ENCODE measurements around the gene DCN. TPM values are rescaled to one million over a fixed set of nuclear protein-coding genes. Genes with fewer than 3 reads are reported as not detected.

The DCN gene
- total and polyA plus RNA-seq, 2 donors (not counting 3 experiments of a cell fraction or from before 2014, with no cell fraction given), result 0.42 to 0.43 TPM

GRCh38 chr12:91163116-91163515 lies 19.5 kb downstream of the DCN start:
- no peaks in the 10 kb centered on the region for H3K9me1 ChIP-seq (replicated peaks; ENCODE audit: control insufficient read depth, extremely low read depth, insufficient read depth, low read length)
- no peaks in the 10 kb centered on the region for H3K9me3 ChIP-seq (replicated peaks; ENCODE audit: control insufficient read depth, insufficient read depth, low read length)
- no peak overlapping the region for H3K9ac ChIP-seq (replicated peaks; ENCODE audit: extremely low read depth, insufficient read depth, low read length)
- ChIA-PET CTCF (no interaction called here), POLR2A (no interaction called here)
- H3K4me1 ChIP-seq (ENCODE audit: control insufficient read depth, extremely low read depth, insufficient read depth, low read length), result no peaks in the 10 kb centered on the region
- intact Hi-C loops (cut with micrococcal nuclease) (no loop called here), dilution Hi-C loops (cut with MboI; ENCODE audit: extremely low pct_ligation_motif_present, low sequenced_read_pairs) (no loop called here)
- no peaks in the 10 kb centered on the region for H4K20me1 ChIP-seq (replicated peaks; ENCODE audit: control insufficient read depth, extremely low read depth, insufficient read depth, low read length)
- H3K4me3 ChIP-seq (replicated peaks in 1 of 3; ENCODE audit: insufficient read depth in 1 of 3, low read depth in 1 of 3, low read length in 3 of 3), result no peak overlapping the region
- no peaks in the 10 kb centered on the region for H3K27me3 ChIP-seq (ENCODE audit: control insufficient read depth in 2 of 2, insufficient read depth in 2 of 2, low read length in 2 of 2)
- TF ChIP-seq GATA2 (IDR thresholded peaks at IDR 0.05; ENCODE audit: insufficient read depth, insufficient read length, low read depth, low read length) (no peak), POLR2A (IDR thresholded peaks at IDR 0.05; ENCODE audit: low read depth, low read length) (no peak), JUN (IDR thresholded peaks at IDR 0.05; ENCODE audit: borderline replicate concordance, insufficient read depth, insufficient read length, low read depth) (no peak), MAX (IDR thresholded peaks at IDR 0.05; ENCODE audit: insufficient read depth, insufficient read length) (no peak)
- no TSS peak for BruUV-seq (replicated peaks)
- no peak overlapping the region for H2AFZ ChIP-seq (ENCODE audit: low read depth, low read length)
- no peaks in the 10 kb centered on the region for H3K36me3 ChIP-seq (ENCODE audit: control insufficient read depth in 2 of 2, extremely low read depth in 1 of 2, insufficient read depth in 2 of 2, low read length in 2 of 2)
- no peak overlapping the region for H3K4me2 ChIP-seq (ENCODE audit: insufficient read depth, low read length)
- FAIRE-seq (no peak), DNase-seq (ENCODE audit: low read depth, low spot score) (no peak)
- no peaks in the 10 kb centered on the region for H3K79me2 ChIP-seq (ENCODE audit: control insufficient read depth, insufficient read depth, low read length)
- H3K27ac ChIP-seq (ENCODE audit: insufficient read depth, low read depth, low read length), result no peak overlapping the region

- Histone ChIP-seq H2AFZ (ENCODE audit: low read depth, low read length) (no peak overlapping the region), H3K9me1 (replicated peaks; ENCODE audit: control insufficient read depth, extremely low read depth, insufficient read depth, low read length) (no peaks in the 10 kb centered on the region), H3K36me3 (ENCODE audit: control insufficient read depth in 2 of 2, extremely low read depth in 1 of 2, insufficient read depth in 2 of 2, low read length in 2 of 2) (no peaks in the 10 kb centered on the region), H3K9me3 (replicated peaks; ENCODE audit: control insufficient read depth, insufficient read depth, low read length) (no peaks in the 10 kb centered on the region), H3K4me3 (replicated peaks in 1 of 3; ENCODE audit: insufficient read depth in 1 of 3, low read depth in 1 of 3, low read length in 3 of 3) (no peak overlapping the region), H3K4me2 (ENCODE audit: insufficient read depth, low read length) (no peak overlapping the region), H4K20me1 (replicated peaks; ENCODE audit: control insufficient read depth, extremely low read depth, insufficient read depth, low read length) (no peaks in the 10 kb centered on the region), H3K79me2 (ENCODE audit: control insufficient read depth, insufficient read depth, low read length) (no peaks in the 10 kb centered on the region), H3K4me1 (ENCODE audit: control insufficient read depth, extremely low read depth, insufficient read depth, low read length) (no peaks in the 10 kb centered on the region), H3K9ac (replicated peaks; ENCODE audit: extremely low read depth, insufficient read depth, low read length) (no peak overlapping the region), H3K27ac (ENCODE audit: insufficient read depth, low read depth, low read length) (no peak overlapping the region), H3K27me3 (ENCODE audit: control insufficient read depth in 2 of 2, insufficient read depth in 2 of 2, low read length in 2 of 2) (no peaks in the 10 kb centered on the region)
- FAIRE-seq, result no peak
- TF ChIP-seq POLR2A (IDR thresholded peaks at IDR 0.05; ENCODE audit: low read depth, low read length) (no peak), JUN (IDR thresholded peaks at IDR 0.05; ENCODE audit: borderline replicate concordance, insufficient read depth, insufficient read length, low read depth) (no peak), POLR2AphosphoS5 (IDR thresholded peaks at IDR 0.05; ENCODE audit: insufficient read depth, low read depth, low read length) (no peak), CTCF (IDR thresholded peaks at IDR 0.05; ENCODE audit: extremely low read depth in 1 of 2, insufficient read depth in 1 of 2, low read depth in 1 of 2, low read length in 2 of 2) (no peak), EZH2 (IDR thresholded peaks at IDR 0.05; ENCODE audit: borderline replicate concordance, low read depth, low read length, severe bottlenecking) (no peak), GATA2 (IDR thresholded peaks at IDR 0.05; ENCODE audit: insufficient read depth, insufficient read length, low read depth, low read length) (no peak), FOS (IDR thresholded peaks at IDR 0.05; ENCODE audit: borderline replicate concordance, insufficient read depth, low read length) (no peak), MYC (IDR thresholded peaks at IDR 0.05; ENCODE audit: low read depth, low read length) (no peak), MAX (IDR thresholded peaks at IDR 0.05; ENCODE audit: insufficient read depth, insufficient read length) (no peak)
- dilution Hi-C loops (cut with MboI; ENCODE audit: extremely low pct_ligation_motif_present, low sequenced_read_pairs) (no loop called here), intact Hi-C loops (cut with micrococcal nuclease) (no loop called here)
- no peak for DNase-seq (ENCODE audit: low read depth, low spot score)
- CTCF ChIA-PET, result interaction anchor here (0.7 to 0.9 kb wide), 3 partner anchors 37 to 166 kb away, joined by 3 to 5 read pairs (median 3); no protein-coding TSS in a partner anchor
- POLR2A ChIA-PET, result no interaction called here
- BruUV-seq (replicated peaks), result no TSS peak
Observed at GRCh38 chr12:91161009-91161408, 21.6 kb downstream of the DCN start.
